HCT116 (cell line): ENCODE results near the gene KLHL17. TPM values are rescaled to one million over a fixed set of nuclear protein-coding genes. Genes with fewer than 3 reads are reported as not detected.

Experiments used
- ATAC-seq: fragments of 200-7000 bp; cut with Tn5 transposase; 2 replicates; pipeline ENCODE4 v1.9.1; 2020; ENCODE audit warnings: mild to moderate bottlenecking, moderate library complexity
- BruUV-seq: library from RNA; stranded (reverse); fragments of 400-500 nt; replicated peaks from 2 replicates; lab custom pipeline; 2021; lab: Mats Ljungman, UMichigan
- CTCF ChIA-PET: fragments of 300-600 bp; sonication (Branson Sonifier 250); formaldehyde crosslinking; loops from one replicate; lab custom pipeline; 2021; ENCODE audit warnings: antibody characterized with exemption; lab: Charles Lee
- POLR2A ChIA-PET: fragments of 300-600, 350-600 bp; sonication (Branson Sonifier 250); formaldehyde crosslinking; loops from one replicate; lab custom pipeline; 2021; ENCODE audit warnings: antibody characterized with exemption; lab: Charles Lee
- RAD21 ChIA-PET, 2 experiments: fragments of 300-600 bp; sonication (Branson Sonifier 250); formaldehyde crosslinking; loops; one replicate each; lab custom pipeline; 2023; ENCODE audit warnings: low total read pairs in 2 of 2; ENCODE audit not compliant: uncharacterized antibody in 2 of 2, unreplicated experiment in 2 of 2, low non-redundant PET in 1 of 2; lab: Charles Lee
- DNase-seq: peaks from one replicate; pipeline ENCODE4 v3.0.0-alpha.2; 2010; ENCODE audit warnings: low read depth, low spot score
- H2AFZ ChIP-seq: fragments of 200-600 bp; shearing (Covaris generic), sonication (generic); 2 replicates; pipeline ENCODE4 v1.6.1; 2017; ENCODE audit warnings: low read depth, mixed run types, mixed read lengths, antibody characterized with exemption, low read length; ENCODE audit not compliant: poor library complexity, severe bottlenecking
- H3K27ac ChIP-seq: 2 replicates; pipeline ENCODE4 v1.5.1; 2012; ENCODE audit warnings: low read depth, low read length
- H3K27me3 ChIP-seq: fragments of 200-600 bp; sonication (generic); 2 replicates; pipeline ENCODE4 v1.6.1; 2016; ENCODE audit warnings: mixed run types, low read length, mixed read lengths; ENCODE audit not compliant: insufficient read depth
- H3K36me3 ChIP-seq, 2 experiments: fragments of 200-500 bp in 1 of 2; fragments of 200-600 bp in 1 of 2; sonication (Bioruptor generic) in 1 of 2; sonication (generic) in 1 of 2; 2 replicates each; pipeline versions ENCODE4 v1.5.1 to v1.6.1; 2014 to 2016; ENCODE audit warnings: low read length in 2 of 2, inconsistent platforms in 1 of 2, mixed read lengths in 1 of 2, mixed run types in 1 of 2; ENCODE audit not compliant: insufficient read depth in 2 of 2, control insufficient read depth in 1 of 2
- H3K4me1 ChIP-seq, 2 experiments: fragments of 200-600 bp in 1 of 2; sonication (generic) in 1 of 2; 2 replicates each; pipeline versions ENCODE4 v1.5.1 to v1.6.1; 2012 to 2017; ENCODE audit warnings: low read length in 2 of 2, inconsistent platforms in 1 of 2, mild to moderate bottlenecking in 1 of 2, mixed read lengths in 1 of 2, mixed run types in 1 of 2, moderate library complexity in 1 of 2; ENCODE audit not compliant: insufficient read depth in 2 of 2, control insufficient read depth in 1 of 2
- H3K4me2 ChIP-seq: fragments of 200-600 bp; sonication (generic); 2 replicates; pipeline ENCODE4 v1.6.1; 2017; ENCODE audit warnings: mixed run types, low read length, mixed read lengths
- H3K4me3 ChIP-seq, 2 experiments: fragments of 200-600 bp in 1 of 2; sonication (generic) in 1 of 2; replicated peaks in 1 of 2; 2 replicates each; pipeline ENCODE4 v1.5.1; 2011 to 2016; ENCODE audit warnings: low read length in 2 of 2, control low read depth in 1 of 2, low read depth in 1 of 2, mild to moderate bottlenecking in 1 of 2, mixed read lengths in 1 of 2, mixed run types in 1 of 2
- H3K79me2 ChIP-seq: fragments of 200-600 bp; sonication (generic); 2 replicates; pipeline ENCODE4 v1.6.1; 2017; ENCODE audit warnings: mild to moderate bottlenecking, mixed run types, low read length, moderate library complexity, mixed read lengths; ENCODE audit not compliant: insufficient read depth
- H3K9ac ChIP-seq: fragments of 200-600 bp; sonication (generic); 2 replicates; pipeline ENCODE4 v1.6.1; 2016; ENCODE audit warnings: low read length, mixed read lengths
- H3K9me2 ChIP-seq: fragments of 200-600 bp; sonication (generic), shearing (Covaris generic); 2 replicates; pipeline ENCODE4 v1.6.1; 2017; ENCODE audit warnings: mixed run types, mild to moderate bottlenecking, moderate library complexity; ENCODE audit not compliant: insufficient read depth
- H3K9me3 ChIP-seq, 2 experiments: fragments of 200-500 bp in 1 of 2; fragments of 200-600 bp in 1 of 2; sonication (Bioruptor generic) in 1 of 2; sonication (generic) in 1 of 2; 2 replicates each; pipeline ENCODE4 v1.6.1; 2014 to 2017; ENCODE audit warnings: low read length in 2 of 2, mixed read lengths in 2 of 2, inconsistent platforms in 1 of 2, low read depth in 1 of 2, mild to moderate bottlenecking in 1 of 2, mixed run types in 1 of 2, moderate library complexity in 1 of 2; ENCODE audit not compliant: control insufficient read depth in 1 of 2, insufficient read depth in 1 of 2
- H4K20me1 ChIP-seq: fragments of 200-600 bp; sonication (generic), shearing (Covaris generic); 2 replicates; pipeline ENCODE4 v1.6.1; 2017; ENCODE audit warnings: mixed run types, mild to moderate bottlenecking, moderate library complexity; ENCODE audit not compliant: insufficient read depth
- EZH2 ChIP-seq: fragments of 200-600 bp; sonication (generic); IDR thresholded peaks from 2 replicates; pipeline ENCODE4 v1.6.1; 2017; ENCODE audit warnings: antibody characterized with exemption, mixed run types
- FOSL1 ChIP-seq: IDR thresholded peaks from 2 replicates; pipeline ENCODE4 v1.6.1; 2012; ENCODE audit warnings: low read depth
- SRF ChIP-seq: IDR thresholded peaks from 2 replicates; pipeline ENCODE4 v1.6.1; 2012; ENCODE audit warnings: low read depth
- intact Hi-C: fragments of 100-400 bp; cut with micrococcal nuclease; formaldehyde crosslinking; loops from 2 replicates; pipeline ENCODE4 v1.10.0; 2022
- total RNA-seq: library from RNA; stranded (reverse); gene quantifications from one replicate; pipeline ENCODE4 v1.2.1, GENCODE V29; 2021; ENCODE audit not compliant: unreplicated experiment
- TF ChIP-seq, protein P1 (sequence below): IDR thresholded peaks from 2 replicates; pipeline ENCODE4 v1.6.1; 2011; ENCODE audit warnings: mild to moderate bottlenecking, low read length, moderate library complexity; ENCODE audit not compliant: insufficient replicate concordance; ENCODE audit errors: extremely low read depth
- TF ChIP-seq, protein P2 (sequence below), 3 experiments: fragments of 200-600 bp in 1 of 3; sonication (generic) in 1 of 3; IDR thresholded peaks in 2 of 3; conservative IDR thresholded peaks in 1 of 3; 2 replicates each; pipeline ENCODE4 v1.5.1; 2012 to 2017; ENCODE audit warnings: low read depth in 2 of 3, low read length in 2 of 3, antibody characterized with exemption in 1 of 3, borderline replicate concordance in 1 of 3, control low read depth in 1 of 3, mild to moderate bottlenecking in 1 of 3, mixed read lengths in 1 of 3, mixed run types in 1 of 3, moderate library complexity in 1 of 3; ENCODE audit not compliant: insufficient read depth in 1 of 3

The KLHL17 gene
- total RNA-seq, 1 experiment from 2014 or later = 100.0 TPM

GRCh38 chr1:932776-933602, 27.4 kb upstream of the KLHL17 start (continued):
- TF ChIP-seq, protein P1, sequence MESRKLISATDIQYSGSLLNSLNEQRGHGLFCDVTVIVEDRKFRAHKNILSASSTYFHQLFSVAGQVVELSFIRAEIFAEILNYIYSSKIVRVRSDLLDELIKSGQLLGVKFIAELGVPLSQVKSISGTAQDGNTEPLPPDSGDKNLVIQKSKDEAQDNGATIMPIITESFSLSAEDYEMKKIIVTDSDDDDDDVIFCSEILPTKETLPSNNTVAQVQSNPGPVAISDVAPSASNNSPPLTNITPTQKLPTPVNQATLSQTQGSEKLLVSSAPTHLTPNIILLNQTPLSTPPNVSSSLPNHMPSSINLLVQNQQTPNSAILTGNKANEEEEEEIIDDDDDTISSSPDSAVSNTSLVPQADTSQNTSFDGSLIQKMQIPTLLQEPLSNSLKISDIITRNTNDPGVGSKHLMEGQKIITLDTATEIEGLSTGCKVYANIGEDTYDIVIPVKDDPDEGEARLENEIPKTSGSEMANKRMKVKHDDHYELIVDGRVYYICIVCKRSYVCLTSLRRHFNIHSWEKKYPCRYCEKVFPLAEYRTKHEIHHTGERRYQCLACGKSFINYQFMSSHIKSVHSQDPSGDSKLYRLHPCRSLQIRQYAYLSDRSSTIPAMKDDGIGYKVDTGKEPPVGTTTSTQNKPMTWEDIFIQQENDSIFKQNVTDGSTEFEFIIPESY = no peak

GRCh38 chr1:933603-933940, 26.8 kb upstream of the KLHL17 start:
- H3K4me1 ChIP-seq = peaks cover 10 to 20% of the 10 kb centered on the region in 2 experiments; a peak in 3 of 4 replicates
- TF ChIP-seq EZH2 (no peak), FOSL1 (no peak), SRF (no peak)
- TF ChIP-seq, protein P2, sequence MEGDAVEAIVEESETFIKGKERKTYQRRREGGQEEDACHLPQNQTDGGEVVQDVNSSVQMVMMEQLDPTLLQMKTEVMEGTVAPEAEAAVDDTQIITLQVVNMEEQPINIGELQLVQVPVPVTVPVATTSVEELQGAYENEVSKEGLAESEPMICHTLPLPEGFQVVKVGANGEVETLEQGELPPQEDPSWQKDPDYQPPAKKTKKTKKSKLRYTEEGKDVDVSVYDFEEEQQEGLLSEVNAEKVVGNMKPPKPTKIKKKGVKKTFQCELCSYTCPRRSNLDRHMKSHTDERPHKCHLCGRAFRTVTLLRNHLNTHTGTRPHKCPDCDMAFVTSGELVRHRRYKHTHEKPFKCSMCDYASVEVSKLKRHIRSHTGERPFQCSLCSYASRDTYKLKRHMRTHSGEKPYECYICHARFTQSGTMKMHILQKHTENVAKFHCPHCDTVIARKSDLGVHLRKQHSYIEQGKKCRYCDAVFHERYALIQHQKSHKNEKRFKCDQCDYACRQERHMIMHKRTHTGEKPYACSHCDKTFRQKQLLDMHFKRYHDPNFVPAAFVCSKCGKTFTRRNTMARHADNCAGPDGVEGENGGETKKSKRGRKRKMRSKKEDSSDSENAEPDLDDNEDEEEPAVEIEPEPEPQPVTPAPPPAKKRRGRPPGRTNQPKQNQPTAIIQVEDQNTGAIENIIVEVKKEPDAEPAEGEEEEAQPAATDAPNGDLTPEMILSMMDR (IDR thresholded peaks at IDR 0.05 in 2 of 3, conservative IDR thresholded peaks at IDR 0.05 in 1 of 3; ENCODE audit: borderline replicate concordance in 1 of 3, insufficient read depth in 1 of 3, low read depth in 2 of 3, low read length in 2 of 3) = no peak
- TF ChIP-seq, protein P1 = no peak
- TF ChIP-seq, all 23 proteins: peak for 0
- Histone ChIP-seq H2AFZ (no peak overlapping the region), H3K9ac (no peak overlapping the region), H3K27me3 (peaks cover 8% of the 10 kb centered on the region; the same call in 1 of the 2 replicates), H3K79me2 (no peaks in the 10 kb centered on the region), H3K4me2 (no peak overlapping the region), H3K27ac (no peak overlapping the region), H3K36me3 (no peaks in the 10 kb centered on the region), H3K9me2 (no peaks in the 10 kb centered on the region), H3K9me3 (no peaks in the 10 kb centered on the region), H4K20me1 (no peaks in the 10 kb centered on the region), H3K4me3 (no peak overlapping the region)
- intact Hi-C loops = no loop called here
- CTCF ChIA-PET = no interaction called here
- POLR2A ChIA-PET = no interaction called here
- RAD21 ChIA-PET = no interaction called here
- ATAC-seq = no peak
- no TSS peak for BruUV-seq
- no peak for DNase-seq
